Fibroblast of skin of left biceps (primary cell): ENCODE results near the gene SAP30BP.
A peak's percentile ranks its signal among the peaks of the same experiment; 100 is the strongest.

Source experiments
- DNase-seq, 2 experiments: peaks; one replicate each; pipeline ENCODE4 v3.0.0-alpha.2; 2013; ENCODE audit warnings: low read depth in 2 of 2

SAP30BP gene

DNA sequence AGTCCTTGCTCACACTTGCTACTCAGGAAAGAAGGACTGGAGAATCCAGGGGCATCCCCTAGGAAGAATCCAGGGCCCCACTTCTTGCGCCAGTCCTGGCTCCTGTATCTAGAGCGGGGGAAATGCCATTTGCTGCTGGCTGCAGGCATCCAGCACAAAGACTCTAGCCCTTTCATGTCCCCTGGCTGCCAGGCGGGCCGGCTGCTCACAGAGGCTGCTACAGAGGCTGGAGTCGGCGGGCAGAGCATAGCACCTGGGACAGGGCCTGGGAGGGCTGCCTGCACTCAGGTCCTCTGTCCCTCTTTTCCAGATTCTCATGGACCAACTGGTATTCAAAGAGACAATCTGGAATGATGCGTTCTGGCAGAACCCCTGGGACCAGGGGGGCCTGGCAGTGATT lies 20.1 kb upstream of the SAP30BP start:
- DNase-seq: no peak

DNA sequence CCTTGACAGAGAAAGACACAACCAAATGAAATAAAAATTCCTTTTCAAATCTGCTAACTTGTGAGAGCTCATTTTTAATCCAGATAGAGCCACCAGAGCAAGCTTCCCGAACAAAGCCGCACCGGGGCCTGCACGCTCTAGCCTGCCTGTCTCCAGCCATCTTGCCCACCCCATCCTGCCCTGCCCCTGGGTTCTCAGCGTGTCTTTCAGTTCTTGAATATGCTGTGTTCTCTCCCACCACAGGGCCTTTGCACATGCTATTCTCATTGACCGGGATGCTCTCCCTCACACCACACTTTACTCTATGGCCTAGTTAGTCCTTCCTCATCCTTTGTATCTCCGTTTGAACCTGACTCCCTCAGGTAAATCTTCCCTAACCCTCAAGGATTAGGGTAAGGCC lies 19.2 kb upstream of the SAP30BP start:
- DNase-seq: no peak

DNA sequence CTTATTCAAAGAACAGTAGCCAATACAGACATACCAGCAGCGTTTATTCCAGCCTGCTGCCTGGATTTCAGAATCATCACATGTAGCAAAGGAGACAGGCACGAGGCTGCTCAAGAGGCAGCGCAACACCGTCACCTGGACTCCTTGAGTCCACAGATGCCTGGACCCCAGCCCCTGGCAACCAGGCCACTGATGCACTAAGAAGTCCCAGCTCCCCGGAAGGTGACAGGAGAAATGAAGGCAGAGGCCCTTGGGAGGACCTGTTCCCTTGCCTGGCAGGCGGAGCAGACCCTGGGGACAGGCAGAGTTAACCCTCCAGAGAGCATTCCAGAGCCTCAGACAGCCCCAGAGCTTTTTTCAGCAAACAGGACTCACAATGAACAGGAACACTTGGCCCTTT lies 17.5 kb upstream of the SAP30BP start:
- DNase-seq: no peak

DNA sequence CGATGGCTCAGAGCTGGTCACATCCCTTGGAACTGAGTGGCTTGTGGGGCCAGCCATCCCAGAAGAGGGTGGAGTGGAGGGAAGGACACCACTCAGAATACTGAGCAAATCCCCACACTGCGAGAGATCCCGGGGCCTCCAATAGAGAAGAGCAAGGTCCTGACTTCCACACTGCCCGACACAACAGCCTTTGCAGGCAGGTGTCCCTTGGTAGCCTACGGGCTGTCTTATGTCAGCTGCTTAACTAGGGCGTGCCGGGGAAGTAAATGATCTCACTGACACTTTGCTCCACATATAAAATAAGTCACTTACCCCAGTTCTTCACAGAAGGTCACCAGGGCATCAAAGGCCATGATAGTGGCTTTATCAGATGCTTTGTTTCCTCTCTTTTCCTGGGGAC lies 16.3 kb upstream of the SAP30BP start:
- DNase-seq: no peak

DNA sequence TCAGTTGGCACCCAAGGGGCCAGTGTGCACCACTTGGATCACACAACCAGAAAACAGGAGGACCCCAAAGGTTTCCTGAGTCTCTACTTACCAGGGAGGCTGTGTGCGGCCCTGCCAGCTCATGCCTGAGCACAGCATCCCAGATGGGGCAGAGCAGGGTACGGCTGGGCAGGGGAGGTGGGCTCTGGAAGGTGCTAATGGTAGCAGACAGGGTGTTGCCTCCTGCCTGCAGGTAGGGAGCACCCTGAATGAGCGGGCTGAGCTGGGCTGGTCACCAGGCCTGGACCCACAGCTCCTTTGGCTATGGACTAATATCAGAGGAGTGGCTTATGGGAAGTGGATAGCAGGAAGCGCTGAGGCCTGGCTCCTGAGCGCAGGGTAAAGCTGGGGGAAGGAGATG lies 14.8 kb upstream of the SAP30BP start:
- no peak for DNase-seq

DNA sequence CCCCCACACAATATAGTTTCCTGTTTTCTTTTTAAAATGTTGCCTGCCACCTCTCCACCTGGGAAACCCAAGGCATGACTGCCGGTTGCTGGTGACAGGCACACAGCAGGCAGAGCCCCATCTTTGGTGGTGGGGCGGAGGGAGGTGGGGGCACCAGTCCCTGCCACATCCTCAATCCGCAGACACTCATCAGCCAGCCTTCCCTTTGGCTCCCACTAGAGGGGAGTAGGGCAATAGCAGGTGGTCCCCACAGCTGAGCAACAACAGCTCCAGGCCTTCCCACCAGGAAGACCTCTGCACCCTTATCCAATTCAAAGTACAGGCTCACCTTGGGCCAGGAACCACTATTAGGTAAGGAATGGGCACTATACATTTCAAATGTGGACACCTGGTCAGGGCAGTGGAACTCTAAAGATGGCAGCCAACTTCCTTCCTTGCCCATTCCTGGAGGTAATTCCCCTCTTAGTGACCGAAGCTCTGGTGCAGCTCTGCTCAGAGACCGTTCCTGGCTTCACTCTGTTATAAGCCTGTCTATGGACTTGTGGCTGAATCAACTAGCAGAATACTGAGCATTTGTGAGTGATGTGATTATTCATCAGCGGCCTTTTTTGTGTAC lies 14.1 kb upstream of the SAP30BP start:
- no peak for DNase-seq

DNA sequence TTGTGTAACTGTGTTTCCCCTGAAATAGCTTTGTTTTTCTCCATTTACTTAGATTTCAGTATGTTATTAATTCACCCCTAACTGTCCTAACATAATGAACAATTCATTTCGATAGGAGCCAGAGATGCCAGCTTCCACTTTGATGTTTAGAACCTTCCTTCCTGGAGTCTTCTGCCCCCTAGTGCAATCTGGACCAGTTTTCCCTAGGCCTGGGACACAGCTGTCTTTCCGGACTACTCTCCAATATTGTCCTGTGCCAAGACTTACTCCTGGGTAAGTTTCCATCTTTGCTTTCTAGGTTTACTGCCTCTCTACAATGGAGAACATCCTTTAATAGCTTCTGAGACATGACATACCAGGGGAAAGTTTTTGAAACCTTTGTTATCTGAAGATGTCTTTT lies 13.0 kb upstream of the SAP30BP start:
- DNase-seq: no peak

DNA sequence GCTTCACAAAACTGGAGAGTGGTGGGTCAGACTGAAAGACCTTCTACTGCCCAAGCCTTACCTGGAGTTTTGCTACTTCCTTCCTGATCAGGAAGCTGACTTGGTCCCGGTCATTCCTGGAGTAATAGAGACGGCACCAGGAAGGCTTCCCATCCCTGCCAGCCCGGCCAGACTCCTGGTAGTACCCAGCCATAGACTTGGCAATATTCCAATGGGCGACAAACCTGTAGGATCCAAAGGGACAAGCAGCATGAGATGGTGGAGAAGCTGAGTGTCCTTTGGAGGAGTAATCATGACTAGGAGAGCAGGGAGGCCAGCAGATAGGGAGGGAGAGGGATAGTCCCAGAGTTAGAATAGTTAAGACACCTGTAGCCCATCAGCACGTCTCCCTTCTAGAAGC lies 8.9 kb upstream of the SAP30BP start:
- no peak for DNase-seq

DNA sequence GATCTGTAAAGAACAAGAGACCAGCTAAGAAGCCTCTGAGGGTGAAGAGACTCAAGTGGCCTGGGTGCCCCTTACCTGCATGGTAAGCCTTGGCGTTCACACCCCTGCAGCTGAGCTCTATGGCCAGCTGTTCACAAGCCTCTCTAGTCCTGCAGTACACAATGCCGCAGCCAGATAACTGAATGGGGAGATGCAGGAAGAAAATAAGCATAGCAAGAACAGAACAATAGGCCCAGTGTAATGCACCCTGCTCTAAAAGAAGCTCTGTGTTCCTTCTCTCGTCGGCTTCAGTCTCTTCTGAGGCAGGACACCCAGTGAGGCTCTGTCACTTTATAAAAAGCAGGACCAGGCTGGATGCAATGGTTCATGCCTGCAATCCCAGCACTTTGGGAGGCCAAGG lies 5.6 kb upstream of the SAP30BP start:
- no peak for DNase-seq

DNA sequence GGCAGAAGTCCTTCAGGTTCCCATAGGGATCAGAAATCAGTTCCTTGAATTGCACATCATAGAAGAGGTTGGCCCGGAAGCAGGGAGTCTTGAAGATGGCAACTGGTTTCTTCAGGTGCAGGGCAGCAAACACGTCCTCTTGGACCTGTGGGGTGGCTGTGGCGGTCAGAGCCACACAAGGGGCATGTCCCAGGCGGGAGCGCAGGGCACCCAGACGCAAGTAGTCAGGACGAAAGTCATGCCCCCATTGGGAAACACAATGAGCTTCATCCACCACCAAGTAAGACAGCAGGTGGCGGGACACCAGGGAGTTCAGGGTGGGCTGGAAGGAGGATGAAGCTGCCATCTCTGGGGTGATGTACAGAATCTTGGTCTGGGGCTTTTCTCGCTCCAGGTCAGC lies 4.6 kb upstream of the SAP30BP start:
- DNase-seq: no peak

DNA sequence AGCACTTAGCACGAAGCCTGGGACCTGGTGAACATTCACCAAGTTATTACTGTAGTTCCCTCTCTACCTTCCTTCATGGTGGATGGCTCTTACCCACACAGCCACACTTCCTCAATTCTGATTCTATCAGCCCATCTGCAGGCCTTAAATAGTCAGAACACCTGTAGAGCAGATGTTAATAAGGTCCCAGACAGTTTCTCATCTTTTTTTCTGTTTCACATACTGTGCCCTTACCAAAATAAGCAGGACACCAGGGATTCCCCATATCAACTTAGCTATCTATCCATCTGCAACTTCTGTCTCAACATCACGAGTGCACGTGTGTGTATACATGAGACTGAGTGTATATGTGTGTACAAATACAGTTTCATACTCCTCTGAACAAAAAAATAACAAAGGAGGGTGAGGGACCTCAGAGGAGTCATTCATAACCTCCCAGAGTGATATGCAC lies 3.0 kb upstream of the SAP30BP start:
- no peak for DNase-seq

DNA sequence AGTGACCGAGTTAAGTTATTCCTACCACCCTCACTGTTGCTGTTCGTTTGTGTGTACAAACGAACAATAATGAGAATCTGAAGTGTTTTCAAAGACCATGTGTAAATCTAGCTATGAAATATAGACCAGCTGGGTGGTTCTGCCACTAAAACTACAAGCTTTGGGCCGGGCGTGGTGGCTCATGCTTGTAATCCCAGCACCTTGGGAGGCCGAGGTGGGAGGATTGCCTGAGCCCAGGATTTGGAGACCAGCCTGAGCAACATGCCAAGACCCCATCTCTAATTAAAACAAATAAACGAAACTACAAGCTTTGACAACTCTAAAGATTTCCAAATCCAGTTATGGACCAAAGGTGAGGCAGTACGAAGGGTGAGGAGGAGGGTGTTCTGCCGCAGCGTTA lies 1.2 kb upstream of the SAP30BP start:
- DNase-seq: no peak

DNA sequence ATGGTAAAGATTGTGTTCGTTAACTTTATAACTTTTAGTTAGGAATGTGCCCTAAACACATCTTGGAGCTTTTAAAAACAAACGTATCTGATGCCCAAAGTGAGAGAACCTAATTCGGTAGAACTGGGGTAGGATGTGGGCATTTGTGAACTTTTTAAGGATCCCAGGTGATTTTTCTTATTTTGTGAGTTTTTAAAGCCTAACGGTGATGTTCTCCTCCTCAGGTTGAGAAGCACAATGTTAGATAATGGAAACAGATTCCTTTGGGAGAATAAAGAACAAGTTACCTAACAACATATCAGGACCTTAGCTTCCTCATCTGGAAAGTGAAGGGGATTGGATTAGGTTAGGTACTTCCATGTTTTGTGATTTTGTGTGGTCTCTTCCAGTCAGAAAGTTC lies 687 bp downstream of the SAP30BP start:
- no peak for DNase-seq

DNA sequence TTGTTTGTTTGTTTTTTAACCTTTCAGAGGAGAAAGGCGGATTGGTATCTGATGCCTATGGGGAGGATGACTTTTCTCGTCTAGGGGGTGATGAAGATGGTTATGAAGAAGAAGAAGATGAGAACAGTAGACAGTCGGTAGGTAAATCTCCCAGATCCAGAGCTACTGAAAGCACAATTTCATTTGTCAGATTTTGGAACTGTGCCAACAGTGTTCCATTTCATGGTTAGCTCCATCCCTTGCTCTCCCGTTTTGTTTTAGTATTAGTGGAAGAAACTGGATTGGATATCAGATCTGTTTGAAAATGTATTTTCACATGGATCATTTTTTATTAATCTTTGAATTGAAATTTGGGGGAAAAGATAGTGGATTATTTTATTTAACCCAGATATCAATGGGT lies 1.4 kb downstream of the SAP30BP start:
- DNase-seq: no peak

DNA sequence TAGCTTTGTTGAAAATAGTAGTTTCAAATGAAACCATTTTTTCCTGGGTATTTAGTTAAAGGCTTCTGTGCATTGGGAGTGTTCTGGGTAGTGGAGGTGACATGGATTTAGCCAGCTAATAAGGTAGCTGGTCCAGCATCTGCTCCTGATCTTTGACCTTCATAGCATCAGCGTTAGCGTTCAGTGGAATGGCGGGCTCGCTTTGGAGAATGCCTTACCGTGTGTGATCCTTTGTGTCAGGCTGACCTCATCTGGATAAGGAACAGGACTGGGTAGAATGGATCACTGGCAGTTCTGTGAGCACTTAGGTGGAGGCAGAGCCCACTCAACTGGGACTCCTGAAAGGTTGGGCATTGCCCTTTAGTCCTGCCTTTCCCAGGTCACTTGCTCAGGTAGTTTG lies 3.7 kb downstream of the SAP30BP start:
- DNase-seq: no peak

DNA sequence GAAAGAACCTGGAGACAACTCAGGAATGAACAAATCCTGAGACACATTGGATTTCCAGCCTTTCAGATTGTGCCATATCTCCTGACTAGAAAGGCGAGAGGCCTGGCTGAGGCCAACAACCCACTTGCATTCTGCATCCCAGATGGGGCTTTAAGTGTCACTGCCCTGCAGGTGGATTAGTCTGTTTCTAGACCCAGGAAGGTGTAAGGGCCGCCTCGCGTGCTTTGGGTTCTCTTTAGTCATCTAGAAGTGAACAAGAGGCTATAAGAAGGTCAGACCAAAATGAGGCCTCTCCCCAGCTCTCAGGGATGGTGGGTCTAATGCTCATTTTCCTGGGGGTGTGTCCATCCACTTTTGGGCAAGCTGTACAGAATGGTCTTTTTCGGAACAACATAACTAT lies 4.9 kb downstream of the SAP30BP start:
- DNase-seq: no peak

DNA sequence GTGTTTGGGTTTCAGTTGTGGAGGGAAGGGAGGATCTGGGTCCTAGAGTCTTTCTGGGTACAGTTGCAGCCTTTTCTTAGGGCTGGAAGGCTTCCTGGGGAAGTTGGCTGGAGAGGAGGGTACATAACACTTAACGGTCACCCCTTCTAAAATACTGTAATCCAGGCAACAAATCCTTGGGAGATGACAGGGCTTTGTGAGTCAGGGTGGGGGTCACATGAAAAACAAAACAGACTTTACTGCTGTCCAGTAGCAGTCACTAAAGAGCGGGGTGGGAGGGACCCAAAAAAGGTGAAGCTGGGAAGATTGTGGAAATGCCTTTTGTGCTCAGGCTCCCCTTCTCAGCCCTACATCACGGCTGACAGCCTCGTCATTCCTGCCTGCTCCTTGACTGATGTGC lies 6.3 kb downstream of the SAP30BP start:
- DNase-seq: no peak

DNA sequence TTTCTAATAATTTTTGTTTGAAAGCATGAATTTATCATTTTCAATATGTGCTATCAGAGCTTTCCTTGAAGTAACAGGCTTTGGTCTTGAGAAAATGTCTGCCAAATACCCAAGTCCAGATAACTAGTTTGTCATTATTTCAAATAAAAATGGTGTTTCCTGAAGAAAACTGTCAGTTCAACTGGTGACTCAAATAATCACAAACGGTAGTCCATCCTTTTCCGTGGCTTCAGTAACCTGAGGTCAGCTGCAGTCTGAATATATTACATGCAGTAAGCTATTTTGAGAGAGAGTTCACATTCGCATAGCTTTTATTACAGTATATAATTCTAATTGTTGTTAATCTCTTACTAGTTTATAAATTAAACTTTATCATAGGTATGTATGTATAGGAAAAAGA lies 9.3 kb downstream of the SAP30BP start:
- no peak for DNase-seq

DNA sequence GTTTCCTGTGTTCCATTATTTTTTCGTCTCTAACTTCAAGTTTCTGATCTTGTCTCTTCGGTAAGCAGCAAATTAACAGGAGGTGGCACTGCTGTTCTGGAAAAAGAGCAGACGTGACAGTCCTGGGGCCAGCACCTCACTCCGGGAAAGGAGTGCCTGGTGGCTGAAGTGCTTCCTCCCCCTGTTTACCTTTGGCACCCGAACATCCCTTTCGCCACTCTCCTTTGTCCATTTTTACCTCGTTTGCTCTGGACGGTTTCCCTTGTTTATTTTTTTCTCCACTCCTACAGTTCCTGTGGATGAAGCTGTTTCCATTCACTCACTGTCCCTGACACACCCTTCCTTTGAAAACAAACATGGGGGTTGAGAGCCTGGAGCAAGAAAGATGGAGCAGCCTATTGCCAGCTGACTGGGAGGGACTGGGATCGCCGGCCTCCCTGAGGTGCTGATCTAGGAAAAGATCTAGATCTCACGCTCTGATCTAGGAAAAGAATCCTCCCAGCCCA lies 12.6 kb downstream of the SAP30BP start:
- no peak for DNase-seq

DNA sequence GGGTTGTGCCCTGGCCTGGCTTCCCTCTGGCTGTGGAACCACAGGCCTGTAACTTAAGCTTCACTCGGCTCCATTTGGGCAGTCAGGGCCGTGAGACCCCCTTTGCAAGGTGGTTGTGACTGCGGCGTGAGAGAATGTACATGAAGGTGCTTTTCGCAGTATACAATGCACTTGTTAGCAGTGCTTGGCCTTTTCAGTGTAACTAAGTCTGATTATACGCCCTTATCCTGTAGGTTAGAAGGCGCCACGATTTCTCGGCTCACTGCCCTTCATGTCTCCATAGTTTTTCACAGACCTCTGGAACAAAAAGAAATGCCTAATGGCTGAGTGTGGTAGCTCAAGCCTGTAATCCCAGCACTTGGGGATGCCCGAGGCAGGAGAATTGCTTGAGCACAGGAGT lies 13.3 kb downstream of the SAP30BP start:
- no peak for DNase-seq

DNA sequence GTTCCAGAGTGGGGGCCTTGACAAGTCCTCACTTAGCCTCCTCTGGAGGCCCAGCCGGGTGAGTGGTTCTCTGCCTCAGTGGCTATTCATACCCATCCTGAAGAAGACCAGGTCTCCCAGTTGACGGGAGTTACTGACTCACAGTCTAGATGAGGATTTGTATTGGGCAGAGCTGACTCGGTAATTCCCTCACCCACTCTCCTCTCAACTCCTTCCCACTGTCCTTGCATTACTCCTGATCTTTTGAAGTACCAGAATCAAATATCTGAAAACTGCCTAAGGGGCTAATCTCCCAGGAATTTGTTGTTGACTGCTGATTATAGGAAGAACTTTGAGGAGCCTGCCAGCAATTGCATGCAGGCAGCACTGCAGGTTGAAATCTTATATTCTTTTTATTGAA lies 14.2 kb downstream of the SAP30BP start:
- no peak for DNase-seq

DNA sequence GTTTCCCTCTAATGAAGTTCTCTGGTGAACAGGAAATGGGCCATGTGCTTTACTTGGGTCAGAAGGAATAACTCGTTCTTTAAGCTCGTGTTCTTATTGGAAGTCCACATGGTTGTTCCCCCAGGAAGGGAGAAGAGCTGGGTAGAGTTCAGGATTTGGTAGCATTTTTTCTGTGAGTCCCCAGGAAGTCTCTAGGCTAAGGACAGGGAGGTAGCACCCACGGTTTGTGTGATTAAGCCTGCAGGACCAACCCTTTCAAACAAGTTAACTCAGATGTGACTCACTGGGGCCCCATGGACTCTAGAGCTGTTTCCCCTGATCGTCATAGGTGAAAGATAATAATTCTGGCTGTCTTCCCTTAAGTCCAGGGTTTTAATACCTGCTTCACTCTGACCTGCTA lies 16.4 kb downstream of the SAP30BP start:
- no peak for DNase-seq

DNA sequence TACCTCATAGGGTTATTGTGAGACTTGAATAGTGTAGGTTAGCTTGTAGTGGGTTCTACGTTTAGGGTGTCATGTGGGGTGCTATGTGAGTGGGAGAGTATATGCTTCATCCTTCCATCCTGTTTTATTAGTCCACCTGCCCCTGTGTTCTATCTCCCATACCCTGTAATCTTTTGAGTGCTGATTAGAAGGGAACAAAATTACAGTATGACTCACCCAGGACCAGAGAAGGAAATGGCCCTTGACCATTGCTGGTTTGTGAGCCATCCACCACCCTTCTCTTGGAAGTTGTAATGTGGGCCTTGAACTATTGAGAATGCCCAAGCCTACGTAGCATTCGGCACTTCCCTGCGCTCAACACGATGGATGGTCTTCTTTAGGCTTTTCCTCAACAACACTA lies 17.1 kb downstream of the SAP30BP start:
- no peak for DNase-seq

DNA sequence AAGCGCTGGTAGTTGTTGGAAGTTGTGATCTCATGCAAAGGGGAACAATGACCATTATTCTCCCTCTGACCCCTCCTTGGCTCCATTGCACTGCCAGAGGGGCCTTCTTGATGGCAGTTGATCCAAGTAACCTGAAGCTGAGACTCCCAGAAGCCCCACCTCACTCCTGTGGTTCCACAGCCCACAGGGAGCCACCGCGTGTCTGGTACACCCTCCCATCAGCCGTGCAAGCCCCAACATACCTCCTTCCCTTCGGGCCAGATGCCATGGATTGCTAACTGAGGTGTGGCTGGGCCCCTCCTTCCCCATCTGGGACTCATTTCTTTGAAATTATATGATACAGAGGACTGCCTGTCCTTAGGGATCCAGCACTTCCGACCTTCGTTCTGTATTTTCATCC lies 17.8 kb downstream of the SAP30BP start:
- peak; percentile 18 to 36 for DNase-seq
